K562 (cell line): ENCODE measurements around the gene SLC9C2. TPM values are rescaled to one million over a fixed set of nuclear protein-coding genes. Genes with fewer than 3 reads are reported as not detected.

Experiments used
- ATF2 ChIP-seq: sonication (generic); formaldehyde crosslinking; IDR thresholded peaks from 2 replicates; pipeline ENCODE4 v1.8.1; 2022; ENCODE audit warnings: missing genetic modification reagents
- CBX5 ChIP-seq: IDR thresholded peaks from 2 replicates; pipeline ENCODE4 v1.6.1; 2014; ENCODE audit warnings: low read depth, borderline replicate concordance
- ETS2 ChIP-seq: IDR thresholded peaks from 2 replicates; pipeline ENCODE4 v1.6.1; 2016; ENCODE audit warnings: borderline replicate concordance, missing genetic modification characterization, mild to moderate bottlenecking, moderate library complexity, missing compliant biosample characterization; ENCODE audit not compliant: poor library complexity, severe bottlenecking
- FOXK2 ChIP-seq, 2 experiments: fragments of 450-650 bp; IDR thresholded peaks in 1 of 2; conservative IDR thresholded peaks in 1 of 2; 2 replicates each; pipeline ENCODE4 v1.6.1; 2016; ENCODE audit warnings: low read depth in 2 of 2, mild to moderate bottlenecking in 1 of 2
- HDGF ChIP-seq: fragments of 450-650 bp; IDR thresholded peaks from 2 replicates; pipeline ENCODE4 v1.6.1; 2016
- HLTF ChIP-seq: fragments of 450-650 bp; IDR thresholded peaks from 2 replicates; pipeline ENCODE4 v1.6.1; 2016
- LCOR ChIP-seq: sonication (generic); formaldehyde crosslinking; IDR thresholded peaks from 2 replicates; pipeline ENCODE4 v1.8.0; 2022; ENCODE audit warnings: mild to moderate bottlenecking, missing genetic modification reagents
- MECOM ChIP-seq: fragments of 250-450 bp; sonication (Bioruptor Pico); IDR thresholded peaks from 2 replicates; pipeline ENCODE4 v1.8.0; 2022; ENCODE audit warnings: inconsistent platforms
- MEF2A ChIP-seq: IDR thresholded peaks from 2 replicates; pipeline ENCODE4 v1.6.1; 2011; ENCODE audit warnings: low read depth, mild to moderate bottlenecking, low read length, moderate library complexity; ENCODE audit not compliant: control insufficient read depth
- NR1H2 ChIP-seq: sonication (generic); formaldehyde crosslinking; IDR thresholded peaks from 2 replicates; pipeline ENCODE4 v1.4.0; 2020; ENCODE audit warnings: mild to moderate bottlenecking, missing genetic modification reagents
- POLR3G ChIP-seq: IDR thresholded peaks from 2 replicates; pipeline ENCODE4 v1.6.1; 2011; ENCODE audit not compliant: insufficient read length, insufficient replicate concordance; ENCODE audit errors: extremely low read depth
- RB1 ChIP-seq: fragments of 450-650 bp; IDR thresholded peaks from 2 replicates; pipeline ENCODE4 v1.6.1; 2017; ENCODE audit warnings: low read depth, mild to moderate bottlenecking
- RBM25 ChIP-seq: fragments of 200-400 bp; formaldehyde crosslinking; IDR thresholded peaks from 2 replicates; pipeline ENCODE4 v1.6.1; 2018; ENCODE audit warnings: low read length, low read depth, moderate library complexity; ENCODE audit not compliant: severe bottlenecking
- TBP ChIP-seq: optimal IDR thresholded peaks from 2 replicates; pipeline ENCODE3; 2011; ENCODE audit warnings: low read depth, low read length, improper control_type of control experiment
- THRA ChIP-seq: fragments of 450-650 bp; IDR thresholded peaks from 2 replicates; pipeline ENCODE4 v1.6.1; 2017; ENCODE audit warnings: mild to moderate bottlenecking, moderate library complexity
- TRIM25 ChIP-seq: fragments of 450-650 bp; IDR thresholded peaks from 2 replicates; pipeline ENCODE4 v1.7.0; 2016; ENCODE audit warnings: borderline replicate concordance
- XRCC3 ChIP-seq: fragments of 450-650 bp; IDR thresholded peaks from 2 replicates; pipeline ENCODE4 v1.6.1; 2017; ENCODE audit warnings: mild to moderate bottlenecking, moderate library complexity
- ZFPM2 ChIP-seq: fragments of 250-450 bp; sonication (Bioruptor Pico); IDR thresholded peaks from 2 replicates; pipeline ENCODE4 v1.5.1; 2022; ENCODE audit warnings: mild to moderate bottlenecking
- ZKSCAN3 ChIP-seq: fragments of 250-450 bp; sonication (Bioruptor Pico); IDR thresholded peaks from 2 replicates; pipeline ENCODE4 v1.4.0; 2020
- ZNF174 ChIP-seq: fragments of 250-450 bp; sonication (Bioruptor Pico); IDR thresholded peaks from 2 replicates; pipeline ENCODE4 v1.4.0; 2020; ENCODE audit warnings: mild to moderate bottlenecking
- ZNF347 ChIP-seq: fragments of 450-650 bp; formaldehyde crosslinking; IDR thresholded peaks from 2 replicates; pipeline ENCODE4 v1.4.0; 2020; ENCODE audit warnings: low read depth, mild to moderate bottlenecking, moderate library complexity
- ZNF445 ChIP-seq: fragments of 250-450 bp; sonication (Bioruptor Pico); IDR thresholded peaks from 2 replicates; pipeline ENCODE4 v1.4.0; 2020; ENCODE audit warnings: low read depth, mild to moderate bottlenecking, moderate library complexity
- ZZZ3 ChIP-seq: fragments of 450-650 bp; IDR thresholded peaks from 2 replicates; pipeline ENCODE4 v1.6.1; 2016; ENCODE audit warnings: antibody characterized with exemption, mild to moderate bottlenecking, moderate library complexity
- polyA plus RNA-seq, 8 experiments: library from polyadenylated mRNA; depleted of rRNA in 4 of 8; stranded (reverse) in 5 of 8; unstranded in 3 of 8; fragments of >200 nt; fragmentation: Nextera tagmentation in 2 of 8; fragmentation: Illumina TruSeq in 1 of 8; extraction: Ambion mirVana in 2 of 8; extraction: Trizol in 1 of 8; gene quantifications; 2 replicates each; pipeline versions ENCODE4 v1.2.1 to v1.2.3, GENCODE V29; 2011 to 2014; ENCODE audit warnings: inconsistent platforms in 1 of 8, missing spikeins in 1 of 8
- total RNA-seq, 7 experiments: library from RNA; depleted of rRNA in 6 of 7; stranded (reverse); fragments of >200 nt in 6 of 7; fragmentation: Illumina TruSeq in 2 of 7; extraction: Trizol in 2 of 7; gene quantifications; 2 replicates each; pipeline versions ENCODE4 v1.2.1 to v1.2.3, GENCODE V29; 2011 to 2021; ENCODE audit warnings: low replicate concordance in 1 of 7
- TF ChIP-seq, protein P1 (sequence below): IDR thresholded peaks from 2 replicates; pipeline ENCODE4 v1.6.1; 2012; ENCODE audit warnings: low read depth, low read length, improper control_type of control experiment, borderline replicate concordance
- TF ChIP-seq, protein P2 (sequence below): sonication (generic); formaldehyde crosslinking; IDR thresholded peaks from 2 replicates; pipeline ENCODE4 v1.8.0; 2022; ENCODE audit warnings: missing genetic modification reagents, mild to moderate bottlenecking, borderline replicate concordance

The SLC9C2 gene
- total and polyA plus RNA-seq, 9 of the 15 experiments (the other 6 are each of a cell fraction or from before 2014, with no cell fraction given) = 0.11 to 0.22 (median 0.15) TPM; not detected in 5

- TF ChIP-seq MEF2A = no peak
- TF ChIP-seq THRA = no peak
- no peak for TF ChIP-seq HDGF
- no peak for TF ChIP-seq ZNF174
- TF ChIP-seq NR1H2 (CRISPR knock-in tag) = no peak
- no peak for TF ChIP-seq LCOR (CRISPR knock-in tag)
- peak; percentile 82 for TF ChIP-seq CBX5
- no peak for TF ChIP-seq ZFPM2 (CRISPR knock-in tag)
- TF ChIP-seq, protein P1, sequence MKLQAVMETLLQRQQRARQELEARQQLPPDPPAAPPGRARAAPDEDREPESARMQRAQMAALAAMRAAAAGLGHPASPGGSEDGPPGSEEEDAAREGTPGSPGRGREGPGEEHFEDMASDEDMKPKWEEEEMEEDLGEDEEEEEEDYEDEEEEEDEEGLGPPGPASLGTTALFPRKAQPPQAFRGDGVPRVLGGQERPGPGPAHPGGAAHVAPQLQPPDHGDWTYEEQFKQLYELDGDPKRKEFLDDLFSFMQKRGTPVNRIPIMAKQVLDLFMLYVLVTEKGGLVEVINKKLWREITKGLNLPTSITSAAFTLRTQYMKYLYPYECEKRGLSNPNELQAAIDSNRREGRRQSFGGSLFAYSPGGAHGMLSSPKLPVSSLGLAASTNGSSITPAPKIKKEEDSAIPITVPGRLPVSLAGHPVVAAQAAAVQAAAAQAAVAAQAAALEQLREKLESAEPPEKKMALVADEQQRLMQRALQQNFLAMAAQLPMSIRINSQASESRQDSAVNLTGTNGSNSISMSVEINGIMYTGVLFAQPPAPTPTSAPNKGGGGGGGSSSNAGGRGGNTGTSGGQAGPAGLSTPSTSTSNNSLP = no peak
- no peak for TF ChIP-seq ZZZ3
- TF ChIP-seq FOXK2 (conservative IDR thresholded peaks at IDR 0.05 in 1 of 2, IDR thresholded peaks at IDR 0.05 in 1 of 2; ENCODE audit: low read depth in 2 of 2) = no peak
- no peak for TF ChIP-seq ZKSCAN3 (CRISPR knock-in tag)
- TF ChIP-seq RB1 = no peak
- no peak for TF ChIP-seq ATF2 (CRISPR knock-in tag)
- TF ChIP-seq MECOM (CRISPR knock-in tag) = no peak
- TF ChIP-seq XRCC3 = peak; percentile 75; the same call in 1 of the 2 replicates
- TF ChIP-seq HLTF = 0 out of 2 replicates have a peak, but pooled peaks have one; percentile 66
- TF ChIP-seq RBM25 = no peak
- TF ChIP-seq ZNF347 (CRISPR knock-in tag) = no peak
- no peak for TF ChIP-seq TRIM25
- no peak for TF ChIP-seq TBP
- TF ChIP-seq ETS2 (tag) = no peak
- no peak for TF ChIP-seq POLR3G
- no peak for TF ChIP-seq ZNF445
- TF ChIP-seq, protein P2, sequence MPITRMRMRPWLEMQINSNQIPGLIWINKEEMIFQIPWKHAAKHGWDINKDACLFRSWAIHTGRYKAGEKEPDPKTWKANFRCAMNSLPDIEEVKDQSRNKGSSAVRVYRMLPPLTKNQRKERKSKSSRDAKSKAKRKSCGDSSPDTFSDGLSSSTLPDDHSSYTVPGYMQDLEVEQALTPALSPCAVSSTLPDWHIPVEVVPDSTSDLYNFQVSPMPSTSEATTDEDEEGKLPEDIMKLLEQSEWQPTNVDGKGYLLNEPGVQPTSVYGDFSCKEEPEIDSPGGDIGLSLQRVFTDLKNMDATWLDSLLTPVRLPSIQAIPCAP = no peak
Observed at GRCh38 chr1:173470608-173471007, 132.3 kb downstream of the SLC9C2 start (continued).
